A549 (cell line): Measurements from ENCODE around the gene CUL7. TPM values are rescaled to one million over a fixed set of nuclear protein-coding genes. Genes with fewer than 3 reads are reported as not detected.

Experiments
- ATAC-seq, 2 experiments: fragments of 200-7000 bp in 1 of 2; fragments of >200 bp in 1 of 2; cut with Nextera tagmentation in 1 of 2; cut with Tn5 transposase in 1 of 2; 3 replicates each; pipeline versions ENCODE4 v1.8.0 to v1.9.1; 2018 to 2020; ENCODE audit warnings: mild to moderate bottlenecking in 1 of 2, moderate library complexity in 1 of 2
- CTCF ChIA-PET: fragments of 300-600 bp; sonication (Branson Sonifier 250); formaldehyde crosslinking; extraction: SDS; loops from one replicate; lab custom pipeline; 2021; ENCODE audit warnings: antibody characterized with exemption, inconsistent platforms; lab: Yijun Ruan, JAX
- POLR2A ChIA-PET: fragments of 350-600 bp; formaldehyde crosslinking; extraction: SDS; loops from one replicate; lab custom pipeline; 2021; ENCODE audit warnings: antibody characterized with exemption, inconsistent platforms; lab: Yijun Ruan, JAX
- DNase-seq, 2 experiments: peaks; one replicate each; pipeline versions ENCODE4 v3.0.0 to v3.0.0-alpha.2; 2011 to 2016; ENCODE audit warnings: low read depth in 1 of 2, low spot score in 1 of 2
- FAIRE-seq: peaks from 2 replicates; lab custom pipeline; 2011; peaks lifted over from hg19 to GRCh38; lab: Jason Lieb, UNC
- H3K27ac ChIP-seq, 2 experiments: fragments of >200 bp; sonication (Bioruptor Twin); formaldehyde crosslinking; 3 replicates each; pipeline ENCODE4 v1.5.1; 2016 to 2017
- H3K4me1 ChIP-seq: fragments of >200 bp; sonication (Bioruptor Twin); formaldehyde crosslinking; 3 replicates; pipeline ENCODE4 v1.6.1; 2016
- H3K4me2 ChIP-seq: fragments of >200 bp; sonication (Bioruptor Twin); formaldehyde crosslinking; 3 replicates; pipeline ENCODE4 v1.6.1; 2016
- H3K4me3 ChIP-seq: fragments of >200 bp; sonication (Bioruptor Twin); formaldehyde crosslinking; 3 replicates; pipeline ENCODE4 v1.5.1; 2016
- H3K9me3 ChIP-seq: fragments of >200 bp; sonication (Bioruptor Twin); formaldehyde crosslinking; 3 replicates; pipeline ENCODE4 v1.6.1; 2016
- CBX2 ChIP-seq: fragments of 200-600 bp; sonication (generic); IDR thresholded peaks from 2 replicates; pipeline ENCODE4 v1.6.1; 2016; ENCODE audit warnings: low read depth, mild to moderate bottlenecking, borderline replicate concordance
- CEBPB ChIP-seq, 2 experiments: fragments of >200 bp in 1 of 2; sonication (Bioruptor Twin) in 1 of 2; formaldehyde crosslinking in 1 of 2; IDR thresholded peaks; 2 replicates each; pipeline ENCODE4 v1.6.1; 2012 to 2016
- E2F6 ChIP-seq: IDR thresholded peaks from 2 replicates; pipeline ENCODE4 v1.6.1; 2012; ENCODE audit warnings: low read depth, borderline replicate concordance
- EHMT2 ChIP-seq: fragments of 200-600 bp; sonication (generic); IDR thresholded peaks from 2 replicates; pipeline ENCODE4 v1.6.1; 2016; ENCODE audit warnings: antibody characterized with exemption, low read depth, mild to moderate bottlenecking, moderate library complexity
- EP300 ChIP-seq, 2 experiments: fragments of >200 bp; sonication (Bioruptor Twin); formaldehyde crosslinking; IDR thresholded peaks; 2 replicates in 1 of 2; 3 replicates in 1 of 2; pipeline ENCODE4 v1.6.1; 2016 to 2017
- FOSB ChIP-seq: fragments of 250-450 bp; sonication (Bioruptor Pico); IDR thresholded peaks from 2 replicates; pipeline ENCODE4 v1.5.0; 2020; ENCODE audit warnings: mild to moderate bottlenecking, moderate library complexity
- FOSL2 ChIP-seq, 2 experiments: fragments of 450-650 bp in 1 of 2; fragments of >200 bp in 1 of 2; sonication (Bioruptor Twin) in 1 of 2; formaldehyde crosslinking; IDR thresholded peaks; 2 replicates each; pipeline versions ENCODE4 v1.5.0 to v1.6.1; 2016 to 2020; ENCODE audit warnings: mild to moderate bottlenecking in 1 of 2, moderate library complexity in 1 of 2
- FOXS1 ChIP-seq: fragments of 250-450 bp; sonication (Bioruptor Pico); IDR thresholded peaks from 2 replicates; pipeline ENCODE4 v1.5.0; 2020; ENCODE audit warnings: mild to moderate bottlenecking, moderate library complexity
- HOXA7 ChIP-seq: fragments of 250-450 bp; sonication (Bioruptor Pico); IDR thresholded peaks from 2 replicates; pipeline ENCODE4 v1.5.0; 2020; ENCODE audit warnings: mild to moderate bottlenecking, moderate library complexity
- HOXB13 ChIP-seq: fragments of 250-450 bp; sonication (Bioruptor Pico); IDR thresholded peaks from 2 replicates; pipeline ENCODE4 v1.5.0; 2020; ENCODE audit warnings: low read depth, mild to moderate bottlenecking, moderate library complexity
- HOXB5 ChIP-seq: fragments of 250-450 bp; sonication (Bioruptor Pico); IDR thresholded peaks from 2 replicates; pipeline ENCODE4 v1.5.0; 2020; ENCODE audit warnings: mild to moderate bottlenecking, moderate library complexity
- JUN ChIP-seq, 2 experiments: fragments of >200 bp; sonication (Bioruptor Twin); formaldehyde crosslinking; IDR thresholded peaks; 2 replicates in 1 of 2; 3 replicates in 1 of 2; pipeline ENCODE4 v1.6.1; 2016 to 2017
- KDM5A ChIP-seq: fragments of 200-600 bp; sonication (generic); IDR thresholded peaks from 2 replicates; pipeline ENCODE4 v1.6.1; 2016; ENCODE audit warnings: antibody characterized with exemption, mild to moderate bottlenecking
- MAFK ChIP-seq: fragments of 450-650 bp; IDR thresholded peaks from 2 replicates; pipeline ENCODE4 v1.6.1; 2014; ENCODE audit not compliant: partially characterized antibody
- MAX ChIP-seq: IDR thresholded peaks from 2 replicates; pipeline ENCODE4 v1.6.1; 2012
- POLR2A ChIP-seq: IDR thresholded peaks from 2 replicates; pipeline ENCODE4 v1.6.1; 2012; ENCODE audit warnings: mild to moderate bottlenecking, low read length
- POLR2AphosphoS2 ChIP-seq: conservative IDR thresholded peaks from 2 replicates; pipeline ENCODE4 v1.6.1; 2012; ENCODE audit warnings: low read length, improper control_type of control experiment, inconsistent platforms
- RAD21 ChIP-seq, 2 experiments: fragments of >200 bp in 1 of 2; sonication (Bioruptor Twin) in 1 of 2; formaldehyde crosslinking in 1 of 2; IDR thresholded peaks in 1 of 2; conservative IDR thresholded peaks in 1 of 2; 2 replicates in 1 of 2; 3 replicates in 1 of 2; pipeline ENCODE4 v1.6.1; 2012 to 2018; ENCODE audit warnings: inconsistent platforms in 1 of 2
- RARB ChIP-seq: fragments of 250-450 bp; sonication (Bioruptor Pico); IDR thresholded peaks from 2 replicates; pipeline ENCODE4 v1.8.0; 2021; ENCODE audit warnings: mild to moderate bottlenecking, moderate library complexity
- RNF2 ChIP-seq: fragments of 200-600 bp; sonication (generic); IDR thresholded peaks from 2 replicates; pipeline ENCODE4 v1.6.1; 2016; ENCODE audit warnings: low read depth, mild to moderate bottlenecking, antibody characterized with exemption, moderate library complexity, borderline replicate concordance
- SMC3 ChIP-seq: fragments of >200 bp; sonication (Bioruptor Twin); formaldehyde crosslinking; IDR thresholded peaks from 3 replicates; pipeline ENCODE4 v1.6.1; 2018; ENCODE audit warnings: inconsistent platforms
- WGBS: methylation state at CpG from one replicate; pipeline ENCODE4 v1.1.6; 2017; ENCODE audit errors: missing lambda C conversion rate; 5-methylcytosine and 5-hydroxymethylcytosine counted together
- polyA plus RNA-seq, 4 experiments: library from polyadenylated mRNA; depleted of rRNA in 3 of 4; stranded (reverse); fragments of >200 nt; fragmentation: RNase III in 1 of 4; extraction: RNeasy Plus Mini Kit Qiagen cat#74134 plus additional on column Dnase treatment in 1 of 4; gene quantifications; 2 replicates in 3 of 4; 3 replicates in 1 of 4; pipeline ENCODE4 v1.2.3, GENCODE V29; 2011 to 2017

Gene CUL7
- polyA plus RNA-seq, 2 of the 4 experiments (the other 2 are of a cell fraction), result 10.0 to 12.1 TPM

- ChIA-PET CTCF (interaction anchor here (1.0 kb wide), 1 partner anchor 27 kb away, joined by 4 read pairs; the partner anchor contains the start of gene CUL7), POLR2A (no interaction called here)
- DNase-seq, result no peak
- H3K4me3 ChIP-seq, result no peak overlapping the region
- H3K4me2 ChIP-seq, result no peak overlapping the region
- no peak overlapping the region for H3K27ac ChIP-seq
- 95% methylated on average over 5 of the region's 5 CpGs for WGBS
- FAIRE-seq, result no peak
- no peaks in the 10 kb centered on the region for H3K9me3 ChIP-seq
- no peak for ATAC-seq
- 0 out of 3 replicates have a peak, but pooled peaks cover 9% of the 10 kb centered on the region for H3K4me1 ChIP-seq
- TF ChIP-seq RNF2 (no peak), MAFK (no peak), CBX2 (no peak), EHMT2 (no peak), FOSB (CRISPR knock-in tag) (no peak), POLR2AphosphoS2 (no peak), RARB (CRISPR knock-in tag) (no peak), FOSL2 (IDR thresholded peaks at IDR 0.05) (no peak), FOSL2 (CRISPR knock-in tag; IDR thresholded peaks at IDR 0.05) (no peak), FOXS1 (CRISPR knock-in tag) (no peak), SMC3 (no peak), POLR2A (no peak)
- TF ChIP-seq, all 56 proteins: peak for 0
Observed at GRCh38 chr6:43026365-43026764, 27.3 kb downstream of the CUL7 start.

GRCh38 chr6:43024436-43024835 lies 29.2 kb downstream of the CUL7 start:
- no peak overlapping the region for H3K4me3 ChIP-seq
- FAIRE-seq, result no peak
- POLR2A ChIA-PET, result interaction anchor here (0.6 kb wide), 1 partner anchor 345 kb away, joined by 3 read pairs; the partner anchor contains the start of gene ZNF318
- 97% methylated on average over 2 of the region's 2 CpGs for WGBS
- no peaks in the 10 kb centered on the region for H3K9me3 ChIP-seq
- no peak for TF ChIP-seq HOXB13
- no peak for TF ChIP-seq HOXA7
- no peak for TF ChIP-seq EP300 (IDR thresholded peaks at IDR 0.05)
- TF ChIP-seq CEBPB (IDR thresholded peaks at IDR 0.05), result no peak
- TF ChIP-seq RAD21 (conservative IDR thresholded peaks at IDR 0.05 in 1 of 2, IDR thresholded peaks at IDR 0.05 in 1 of 2), result no peak
- no peak for TF ChIP-seq JUN (IDR thresholded peaks at IDR 0.05)
- no peak for DNase-seq
- CTCF ChIA-PET, result no interaction called here
- no peak overlapping the region for H3K4me2 ChIP-seq
- no peak overlapping the region for H3K27ac ChIP-seq
- peaks cover 14% of the 10 kb centered on the region for H3K4me1 ChIP-seq
- no peak for ATAC-seq

GRCh38 chr6:43021270-43022047 lies 32.2 kb downstream of the CUL7 start, which contains the start of gene RRP36:
TSS of gene RRP36 (plus strand) at chr6:43021623. CDS start at chr6:43021655, 32 bp downstream.
- no peaks in the 10 kb centered on the region for H3K9me3 ChIP-seq
- ATAC-seq (peak; percentile 95 to 96), FAIRE-seq (no peak), DNase-seq (peak; percentile 58 to 79)
- CTCF ChIA-PET, result interaction anchor here (0.5 to 2.5 kb wide), 4 partner anchors 12 to 122 kb away, joined by 3 to 7 read pairs (median 4); no protein-coding TSS in a partner anchor
- TF ChIP-seq JUN (IDR thresholded peaks at IDR 0.05), result peak; percentile 59 to 86; a peak in 4 of 5 replicates
- TF ChIP-seq RNF2, result no peak
- peak; percentile 64 for TF ChIP-seq E2F6
- TF ChIP-seq SMC3, result no peak
- TF ChIP-seq MAX, result peak; percentile 72
- no peak for TF ChIP-seq FOXS1 (CRISPR knock-in tag)
- TF ChIP-seq HOXB5 (CRISPR knock-in tag), result peak; percentile 21; the same call in 1 of the 2 replicates
- peak; percentile 59 for TF ChIP-seq POLR2A
- TF ChIP-seq CEBPB (IDR thresholded peaks at IDR 0.05), result no peak
- TF ChIP-seq KDM5A, result no peak
- peaks cover 14% of the 10 kb centered on the region for H3K4me1 ChIP-seq
- WGBS, result 10% methylated on average over 10 of the region's 56 CpGs
- H3K4me2 ChIP-seq, result peak within 1 kb of the TSS; percentile 87
- POLR2A ChIA-PET, result interaction anchor here (0.5 to 1.6 kb wide), 6 partner anchors 10 to 239 kb away, joined by 3 to 7 read pairs (median 4); partner anchors contain the start of genes BICRAL, CNPY3, KLC4 and MRPL2
- H3K4me3 ChIP-seq, result peak within 1 kb of the TSS; percentile 74
- peak within 1 kb of the TSS; percentile 78 to 96 for H3K27ac ChIP-seq
